NCI-H2196 (cell line): ENCODE measurements around the gene GCH1.
"Not testable (repeated sequence)": the region's sequence is repeated elsewhere in the genome, so short reads cannot be mapped to it uniquely, and the experiment has no call there.

Source experiments
- DNase-seq: peaks from one replicate; lab custom pipeline; 2025; ENCODE audit not compliant: unreplicated experiment; lab: John Stamatoyannopoulos, UW

Gene GCH1, protein sequence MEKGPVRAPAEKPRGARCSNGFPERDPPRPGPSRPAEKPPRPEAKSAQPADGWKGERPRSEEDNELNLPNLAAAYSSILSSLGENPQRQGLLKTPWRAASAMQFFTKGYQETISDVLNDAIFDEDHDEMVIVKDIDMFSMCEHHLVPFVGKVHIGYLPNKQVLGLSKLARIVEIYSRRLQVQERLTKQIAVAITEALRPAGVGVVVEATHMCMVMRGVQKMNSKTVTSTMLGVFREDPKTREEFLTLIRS

GRCh38 chr14:54902521-54903420 lies at the start of gene GCH1:
TSS of gene GCH1 (minus strand) at chr14:54902826. CDS start at chr14:54902663, 163 bp downstream.
- peak; percentile 87 for DNase-seq

DNA sequence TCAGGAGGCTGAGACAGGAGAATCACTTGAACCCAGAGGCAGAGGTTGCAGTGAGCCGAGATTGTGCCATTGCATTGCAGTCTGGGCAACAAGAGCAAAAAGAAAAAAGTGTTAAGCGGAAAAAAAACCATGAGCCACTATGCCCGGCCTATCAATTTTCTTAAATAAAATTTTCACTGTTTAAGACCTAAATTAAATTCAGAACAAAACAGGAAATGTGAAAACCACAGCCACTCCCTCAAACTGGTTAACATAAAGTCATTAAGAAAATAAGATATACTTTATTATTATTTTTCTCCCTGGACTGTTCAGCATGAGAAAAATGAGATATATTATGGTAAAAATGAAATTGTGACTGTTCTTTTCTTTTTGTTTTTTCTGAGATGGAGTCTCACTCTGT lies 44.6 kb upstream of the GCH1 start:
- no peak for DNase-seq

GRCh38 chr14:54946500-54946899 lies 43.9 kb upstream of the GCH1 start:
- DNase-seq, result no peak

- DNase-seq, result no peak
These were observed 42.2 kb upstream of the GCH1 start for GRCh38 chr14:54944737-54945391.

DNA sequence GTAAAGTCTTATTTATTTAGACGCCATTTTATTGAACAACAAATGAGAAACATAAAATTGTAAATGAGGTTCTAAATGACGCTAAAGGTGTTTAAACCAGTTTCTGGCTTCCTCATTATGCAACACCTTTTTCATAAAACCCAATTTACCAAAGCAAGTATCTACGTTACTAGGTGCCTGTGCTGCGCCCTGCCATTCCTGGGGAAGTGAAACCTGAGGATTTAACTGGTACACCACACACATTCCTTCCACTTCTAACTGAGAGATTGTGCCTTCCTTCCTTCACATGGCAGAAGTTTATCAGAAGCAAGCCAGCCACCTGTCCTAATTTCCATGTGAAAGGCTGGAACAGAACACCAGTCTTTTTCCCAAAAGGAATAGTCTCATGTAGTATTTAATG lies 40.3 kb upstream of the GCH1 start:
- no peak for DNase-seq

- DNase-seq, result no peak
These were observed 34.2 kb upstream of the GCH1 start for GRCh38 chr14:54936816-54937215.

- no peak for DNase-seq
These were observed 33.3 kb upstream of the GCH1 start for GRCh38 chr14:54935958-54936357.

DNA sequence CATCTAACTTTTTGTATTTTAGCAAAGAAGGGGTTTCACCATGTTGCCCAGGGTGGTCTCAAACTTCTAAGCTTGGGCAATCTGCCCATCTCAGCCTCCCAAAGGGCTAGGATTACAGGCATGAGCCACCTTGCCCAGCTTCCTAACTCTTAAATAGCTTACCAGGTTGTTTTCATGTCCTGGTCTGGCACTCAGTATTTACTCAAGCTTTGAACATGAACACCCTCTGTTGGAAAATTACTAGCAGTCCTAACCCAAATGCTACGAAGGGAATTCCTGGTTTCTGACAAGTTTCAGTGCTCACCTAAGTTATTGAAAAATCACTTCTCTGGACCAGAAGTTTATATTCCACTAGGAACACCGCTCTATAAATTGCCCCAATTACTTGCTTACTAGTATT lies 32.5 kb upstream of the GCH1 start:
- no peak for DNase-seq

DNA sequence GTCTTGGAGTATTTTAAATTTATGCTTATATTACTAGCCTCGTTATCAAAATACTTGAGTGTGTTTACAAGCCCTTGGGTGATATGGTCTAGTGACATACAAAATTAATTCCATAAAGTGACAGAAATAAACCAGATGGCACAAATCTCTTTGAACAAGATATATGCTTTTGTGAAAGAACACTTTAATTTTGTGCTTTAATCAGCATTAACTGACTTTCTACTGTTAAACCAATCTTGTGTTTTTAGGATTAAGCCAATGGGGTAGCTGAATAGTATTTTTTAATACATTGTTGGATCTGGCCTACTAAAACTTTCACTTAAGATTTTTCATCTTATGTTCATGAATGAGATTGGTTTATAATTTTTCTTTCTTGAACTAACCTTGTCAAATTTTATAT lies 30.4 kb upstream of the GCH1 start:
- DNase-seq, result no peak

- DNase-seq, result no peak
These were observed 29.1 kb upstream of the GCH1 start for GRCh38 chr14:54931598-54932340.

- DNase-seq, result no peak
These were observed 28.5 kb upstream of the GCH1 start for GRCh38 chr14:54931101-54931500.

DNA sequence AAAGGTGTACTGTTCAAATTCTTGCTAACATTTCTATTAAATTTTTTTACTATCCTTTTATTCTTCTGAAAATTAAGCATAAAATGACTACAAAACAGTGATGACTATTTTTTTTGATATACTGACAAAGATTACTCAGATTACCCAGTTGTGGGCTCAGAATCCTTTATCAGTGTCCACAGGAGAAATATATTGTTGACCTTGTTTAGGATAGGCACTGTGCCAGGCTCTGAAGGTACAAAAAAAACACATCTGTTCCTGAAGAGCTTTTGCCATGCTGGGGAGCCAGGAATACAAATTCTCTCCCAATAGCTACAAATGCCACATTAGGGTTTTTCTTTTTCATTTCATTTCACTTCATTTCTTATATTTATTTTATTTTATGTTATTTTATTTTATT lies 26.9 kb upstream of the GCH1 start:
- DNase-seq, result peak; percentile 43

DNA sequence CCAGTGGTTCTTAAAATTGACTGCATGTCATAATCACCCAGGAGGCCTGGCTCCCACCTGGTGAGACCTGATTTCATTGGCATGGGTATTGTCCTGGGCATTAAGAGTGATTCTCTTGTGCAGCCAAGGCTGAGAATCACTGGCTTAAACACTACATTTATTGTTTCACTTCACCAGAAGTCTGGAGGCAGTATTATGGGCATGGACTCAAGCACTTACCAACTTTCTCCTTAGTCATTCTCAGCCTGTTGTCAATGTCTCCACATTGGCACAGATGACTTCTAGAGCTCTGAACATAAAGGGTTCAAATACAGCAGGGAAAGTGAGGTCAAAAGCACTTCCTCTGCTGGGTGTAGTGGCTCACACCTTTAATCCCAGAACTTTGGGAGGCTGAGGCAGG lies 25.6 kb upstream of the GCH1 start:
- DNase-seq, result no peak

DNA sequence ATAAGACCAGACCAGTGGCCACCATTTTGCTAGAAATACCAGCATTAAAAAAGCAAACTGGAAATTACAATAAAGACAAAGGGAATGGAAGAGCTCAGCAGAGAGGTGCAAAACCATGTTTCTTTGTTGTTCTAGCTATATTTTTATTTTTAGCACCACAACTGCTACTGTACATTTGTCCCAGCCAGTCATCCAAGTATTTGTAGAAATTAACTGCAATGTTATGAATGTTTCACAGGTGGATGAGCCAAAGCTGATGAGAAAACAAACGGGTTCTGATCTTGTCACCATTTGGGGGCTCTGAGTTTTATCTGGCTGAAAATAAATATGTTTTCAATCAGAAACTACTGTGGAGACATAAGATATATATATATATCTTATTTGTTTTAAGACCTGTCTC lies 24.9 kb upstream of the GCH1 start:
- DNase-seq, result no peak

DNA sequence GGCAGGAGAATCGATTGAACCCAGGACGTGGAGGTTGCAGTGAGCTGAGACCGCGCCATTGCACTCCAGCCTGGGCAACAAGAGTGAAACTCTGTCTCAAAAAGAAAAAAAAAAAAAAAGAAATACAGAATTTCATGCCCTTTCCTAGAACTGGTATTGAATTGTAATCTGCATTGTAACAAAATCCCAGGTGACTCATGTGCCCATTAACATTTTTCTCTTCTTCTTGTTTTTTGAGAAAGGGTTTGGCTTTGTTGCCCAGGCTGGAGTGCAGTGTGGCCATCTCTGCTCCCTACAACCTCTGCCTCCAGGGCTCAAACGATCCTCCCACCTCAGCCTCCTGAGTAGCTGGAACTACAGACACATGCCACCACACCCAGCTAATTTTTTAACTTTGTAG lies 23.9 kb upstream of the GCH1 start:
- DNase-seq, result not testable (repeated sequence)

- no peak for DNase-seq
These were observed 20.0 kb upstream of the GCH1 start for GRCh38 chr14:54922598-54922997.

DNA sequence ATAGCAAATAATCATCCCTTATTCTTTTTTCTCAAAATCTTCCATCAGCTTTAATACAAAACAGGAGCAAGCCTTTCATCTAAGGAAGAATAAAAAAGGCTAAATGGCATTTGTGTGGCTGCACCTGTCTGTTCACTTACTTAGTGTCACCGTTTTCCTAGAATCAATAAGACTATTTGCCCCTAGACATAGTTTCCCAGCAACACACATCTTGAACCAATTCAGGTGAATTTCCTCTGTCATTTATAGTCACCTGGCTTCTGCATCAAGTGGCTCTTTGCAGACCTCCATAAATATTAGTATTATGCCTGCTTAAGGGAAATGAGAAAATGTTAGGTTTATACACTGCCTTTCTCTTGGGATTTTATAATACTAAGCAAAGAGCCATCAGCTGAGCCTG lies 17.4 kb upstream of the GCH1 start:
- DNase-seq, result no peak

DNA sequence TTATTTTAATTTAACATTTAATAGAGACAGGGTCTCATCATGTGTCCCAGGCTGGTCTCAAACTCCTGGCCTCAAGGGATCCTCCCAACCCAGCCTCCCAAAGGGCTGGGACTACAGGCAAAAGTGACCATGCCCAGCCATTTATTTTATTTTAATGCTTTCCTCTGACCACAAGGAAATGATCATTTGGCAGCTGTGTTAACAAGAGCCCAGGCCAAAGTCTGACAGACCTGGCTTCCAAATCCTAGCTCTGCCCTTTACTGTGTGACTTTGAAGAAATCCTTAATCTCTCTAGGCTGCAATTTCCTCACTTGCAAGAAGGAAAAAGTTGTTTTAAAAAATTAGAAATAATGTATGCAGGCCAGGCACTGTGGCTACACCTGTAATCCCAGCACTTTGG lies 16.7 kb upstream of the GCH1 start:
- DNase-seq, result no peak

GRCh38 chr14:54918427-54918826 lies 15.8 kb upstream of the GCH1 start:
- DNase-seq, result no peak

DNA sequence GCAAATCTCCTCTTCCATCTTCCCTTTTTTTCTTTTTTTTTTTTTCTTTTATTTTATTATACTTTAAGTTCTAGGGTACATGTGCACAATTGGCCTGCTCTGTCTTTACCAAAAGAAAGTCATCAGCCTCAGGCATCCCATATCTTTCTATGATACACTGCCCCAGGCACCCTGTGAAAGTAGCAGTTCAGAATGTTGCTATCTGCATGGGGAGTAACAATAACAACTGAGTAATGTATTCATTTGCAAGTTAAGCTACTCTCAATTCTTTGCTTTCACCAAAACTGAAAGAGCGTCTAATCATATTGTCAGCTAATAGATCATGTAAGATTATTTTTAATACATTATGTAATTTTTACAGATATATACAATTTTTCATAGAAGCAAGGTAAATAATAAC lies 13.5 kb upstream of the GCH1 start:
- DNase-seq, result no peak

DNA sequence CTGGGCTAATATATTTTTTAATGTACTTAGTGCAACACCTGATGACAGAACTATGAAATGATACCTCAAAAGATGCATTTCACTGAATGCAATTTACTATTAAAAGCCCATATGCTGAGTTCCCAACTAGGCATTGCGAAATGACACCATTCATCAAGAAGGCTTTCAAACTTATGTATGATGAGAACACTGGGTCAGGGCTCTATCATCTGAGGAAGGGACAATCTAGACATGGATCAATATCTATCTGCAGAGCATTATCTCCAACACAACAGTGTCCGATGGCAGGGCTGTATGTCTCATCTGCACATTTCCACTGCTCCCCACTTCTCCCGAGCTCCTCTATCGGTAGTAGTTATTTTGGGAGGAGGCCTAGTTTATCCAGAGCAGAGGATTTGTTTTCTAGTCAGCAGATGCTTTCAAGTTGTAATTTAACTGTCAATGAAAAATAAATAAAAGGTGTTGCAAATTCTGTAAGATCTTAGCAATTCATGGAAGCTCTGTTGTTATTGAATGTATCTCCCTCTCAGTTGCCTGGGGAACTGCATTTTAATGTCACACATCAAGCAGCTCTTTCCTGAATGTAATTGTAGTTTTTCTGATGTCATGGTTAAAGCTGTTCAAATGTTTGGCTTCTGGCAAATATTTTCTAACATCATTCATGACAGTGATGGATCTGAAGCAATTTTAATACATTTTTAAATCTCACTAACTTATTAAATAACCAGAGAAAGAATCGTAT lies 7.4 kb upstream of the GCH1 start:
- no peak for DNase-seq
